Right renal cortex interstitium (tissue), 3 donors: ENCODE measurements around the gene SMYD2. TPM values are rescaled to one million over a fixed set of nuclear protein-coding genes. Genes with fewer than 3 reads are reported as not detected.

ENCODE experiments used
- DNase-seq, 3 donors: peaks; one replicate each; pipeline ENCODE4 v3.0.0-alpha.2; 2013; ENCODE audit warnings: low read depth in 3 of 3, low spot score in 2 of 3
- polyA plus RNA-seq, 3 donors: library from polyadenylated mRNA; unstranded; fragments of 120-200 nt; gene quantifications; one replicate each; pipeline ENCODE4 v1.2.1, GENCODE V29; 2013; ENCODE audit not compliant: insufficient read length in 3 of 3

The SMYD2 gene
- polyA plus RNA-seq, 3 donors = 42.3 to 46.5 (median 44.3) TPM

- DNase-seq = no peak
Observed at GRCh38 chr1:214384373-214385079, 103.6 kb downstream of the SMYD2 start.

GRCh38 chr1:214385428-214385827 lies 104.5 kb downstream of the SMYD2 start:
- no peak for DNase-seq

DNA sequence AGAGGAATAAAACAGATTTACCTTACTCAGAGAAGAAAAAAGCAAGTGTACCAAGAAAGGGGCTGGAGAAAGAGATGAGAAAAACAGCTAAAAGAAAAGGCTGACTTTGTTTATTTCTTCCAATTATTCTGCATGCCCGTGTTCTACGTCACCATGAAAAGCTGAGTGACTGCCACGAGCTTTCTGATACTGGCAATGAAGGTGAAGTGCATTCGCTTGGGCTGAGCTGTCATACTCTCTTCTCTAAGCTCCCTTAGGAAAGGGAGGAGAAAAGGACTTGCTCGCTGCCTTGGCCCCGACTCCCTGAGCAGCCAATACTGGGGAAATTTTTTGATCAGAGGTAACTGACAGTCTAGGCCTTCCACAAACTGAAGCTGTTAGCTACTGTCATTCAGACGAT lies 105.4 kb downstream of the SMYD2 start:
- DNase-seq = no peak
